GM21528 (cell line): Measurements from ENCODE around the gene NTM.

Experiments
- ATAC-seq: cut with Tn5 transposase; IDR thresholded peaks from one replicate; pipeline ENCODE4 v1.9.1; 2021; ENCODE audit warnings: mild to moderate bottlenecking, moderate library complexity; ENCODE audit not compliant: unreplicated experiment, low FRiP score

NTM gene

GRCh38 chr11:131868629-131869507, 498.5 kb downstream of the NTM start:
- ATAC-seq, result no peak

- ATAC-seq, result no peak
Observed at GRCh38 chr11:131870305-131870704, 499.9 kb downstream of the NTM start.

- ATAC-seq, result no peak
Observed at GRCh38 chr11:131871006-131871405, 500.6 kb downstream of the NTM start.

- ATAC-seq, result no peak
Observed at GRCh38 chr11:131874070-131874469, 503.7 kb downstream of the NTM start.

- ATAC-seq, result no peak
Observed at GRCh38 chr11:131875611-131876010, 505.2 kb downstream of the NTM start.

- ATAC-seq, result no peak
Observed at GRCh38 chr11:131877246-131877942, 507.0 kb downstream of the NTM start.

GRCh38 chr11:131880316-131880715, 509.9 kb downstream of the NTM start:
- ATAC-seq, result no peak

GRCh38 chr11:131880976-131881375, 510.6 kb downstream of the NTM start:
- no peak for ATAC-seq

- no peak for ATAC-seq
Observed at GRCh38 chr11:131883332-131883731, 512.9 kb downstream of the NTM start.

GRCh38 chr11:131884461-131885073, 514.2 kb downstream of the NTM start:
- ATAC-seq, result peak; percentile 72

- ATAC-seq, result no peak
Observed at GRCh38 chr11:131885431-131885830, 515.0 kb downstream of the NTM start.

GRCh38 chr11:131886201-131886600, 515.8 kb downstream of the NTM start:
- ATAC-seq, result no peak

- ATAC-seq, result no peak
Observed at GRCh38 chr11:131888230-131888855, 517.9 kb downstream of the NTM start.

GRCh38 chr11:131889146-131889577, 518.7 kb downstream of the NTM start:
- no peak for ATAC-seq

GRCh38 chr11:131889760-131890581, 519.6 kb downstream of the NTM start:
- no peak for ATAC-seq

GRCh38 chr11:131893103-131893890, 522.9 kb downstream of the NTM start:
- ATAC-seq, result peak; percentile 93

GRCh38 chr11:131893988-131894387, 523.6 kb downstream of the NTM start:
- no peak for ATAC-seq

GRCh38 chr11:131894615-131895544, 524.5 kb downstream of the NTM start:
- no peak for ATAC-seq
